SK-MEL-5 (cell line): ENCODE measurements around the gene CLEC14A. TPM values are rescaled to one million over a fixed set of nuclear protein-coding genes. Genes with fewer than 3 reads are reported as not detected.

Experiments used
- DNase-seq: peaks from one replicate; pipeline ENCODE4 v3.0.0-alpha.2; 2016; ENCODE audit warnings: low read depth, low spot score
- in situ Hi-C: cut with HindIII; loops from 2 replicates; pipeline ENCODE4 v1.10.0; 2016; ENCODE audit warnings: low sequenced_read_pairs, high pct_unique_total_duplicates, low pct_unique_long_range_greater_than_20kb
- total RNA-seq: library from RNA; depleted of rRNA; stranded (reverse); fragments of >200 nt; shearing (Covaris generic); gene quantifications from 2 replicates; pipeline ENCODE4 v1.2.3, GENCODE V29; 2014; rRNA removed

Gene CLEC14A
- total RNA-seq, 1 experiment from 2014 or later, result not detected

- no peak for DNase-seq
- in situ Hi-C loops, result no loop called here
Observed at GRCh38 chr14:38209572-38210557, 46.0 kb downstream of the CLEC14A start.

GRCh38 chr14:38208618-38209562, 47.0 kb downstream of the CLEC14A start:
- in situ Hi-C loops, result no loop called here
- no peak for DNase-seq

DNA sequence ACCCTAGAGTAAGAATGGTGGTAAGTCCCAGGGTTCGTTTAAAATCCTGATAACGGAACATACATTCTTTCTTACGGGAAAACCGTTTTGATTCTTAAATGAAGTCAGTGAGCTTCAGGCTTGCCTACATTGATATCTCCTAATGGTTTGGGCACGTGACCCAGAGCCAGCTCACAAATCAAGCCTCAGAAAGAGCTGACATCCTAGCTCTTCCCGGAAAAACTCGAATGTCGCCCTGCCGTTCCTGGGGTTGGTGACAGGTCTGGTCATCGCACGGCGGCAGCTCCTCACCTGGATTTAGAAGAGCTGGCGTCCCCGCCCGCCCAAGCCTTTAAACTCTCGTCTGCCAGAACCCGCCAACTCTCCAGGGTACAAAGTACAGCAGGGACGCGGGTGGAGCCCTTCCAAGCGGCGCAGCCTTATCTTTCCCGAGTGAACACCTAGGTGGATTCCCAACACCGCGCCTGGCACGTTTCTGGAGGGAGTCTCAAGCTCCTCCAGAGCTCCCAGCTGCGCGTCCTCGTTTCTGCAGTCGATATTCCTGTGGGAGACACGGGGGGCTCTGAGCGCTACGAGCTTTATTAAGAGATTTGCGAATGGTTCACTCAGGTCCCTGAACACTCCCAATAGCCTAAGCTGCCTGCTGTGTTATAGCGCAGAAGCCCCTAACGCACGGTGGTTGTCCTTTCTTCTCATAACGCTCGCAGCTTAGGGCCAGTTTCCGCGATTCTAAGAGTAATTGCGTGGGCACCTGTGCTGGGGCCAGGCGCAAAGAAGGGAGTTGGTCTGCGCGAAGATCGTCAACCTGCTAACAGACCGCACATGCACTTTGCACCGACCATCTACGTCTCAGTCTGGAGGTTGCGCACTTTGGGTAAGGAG, 47.9 kb downstream of the CLEC14A start, which contains the start of gene SSTR1:
Gene SSTR1, plus strand, starts transcription at position 169 of the 882 bp plus-strand sequence. CDS start 1,486 bp downstream, outside the sequence.
- DNase-seq, result no peak
- in situ Hi-C loops, result no loop called here

DNA sequence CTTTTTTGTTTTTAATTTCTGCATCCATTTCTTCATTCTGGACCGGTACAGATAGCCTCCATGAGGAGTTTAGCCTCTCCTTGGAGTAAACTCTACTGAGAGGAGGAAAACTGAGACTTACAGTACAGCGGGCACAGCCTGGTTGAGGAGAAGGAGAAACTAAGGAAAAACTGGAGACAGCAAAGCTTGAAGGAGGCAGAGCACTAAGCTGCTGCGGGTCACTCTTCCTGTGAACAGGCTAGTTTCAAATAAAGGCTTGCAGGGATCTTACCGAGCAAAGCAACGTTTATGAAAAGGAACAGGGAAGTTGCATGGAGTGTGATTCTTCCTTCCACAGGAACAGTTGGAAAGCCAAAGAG, 48.5 kb downstream of the CLEC14A start:
- no peak for DNase-seq
- in situ Hi-C loops, result no loop called here

- in situ Hi-C loops, result no loop called here
- DNase-seq, result no peak
Observed at GRCh38 chr14:38206689-38207376, 49.1 kb downstream of the CLEC14A start.

- in situ Hi-C loops, result no loop called here
- no peak for DNase-seq
Observed at GRCh38 chr14:38205949-38206665, 49.8 kb downstream of the CLEC14A start.

DNA sequence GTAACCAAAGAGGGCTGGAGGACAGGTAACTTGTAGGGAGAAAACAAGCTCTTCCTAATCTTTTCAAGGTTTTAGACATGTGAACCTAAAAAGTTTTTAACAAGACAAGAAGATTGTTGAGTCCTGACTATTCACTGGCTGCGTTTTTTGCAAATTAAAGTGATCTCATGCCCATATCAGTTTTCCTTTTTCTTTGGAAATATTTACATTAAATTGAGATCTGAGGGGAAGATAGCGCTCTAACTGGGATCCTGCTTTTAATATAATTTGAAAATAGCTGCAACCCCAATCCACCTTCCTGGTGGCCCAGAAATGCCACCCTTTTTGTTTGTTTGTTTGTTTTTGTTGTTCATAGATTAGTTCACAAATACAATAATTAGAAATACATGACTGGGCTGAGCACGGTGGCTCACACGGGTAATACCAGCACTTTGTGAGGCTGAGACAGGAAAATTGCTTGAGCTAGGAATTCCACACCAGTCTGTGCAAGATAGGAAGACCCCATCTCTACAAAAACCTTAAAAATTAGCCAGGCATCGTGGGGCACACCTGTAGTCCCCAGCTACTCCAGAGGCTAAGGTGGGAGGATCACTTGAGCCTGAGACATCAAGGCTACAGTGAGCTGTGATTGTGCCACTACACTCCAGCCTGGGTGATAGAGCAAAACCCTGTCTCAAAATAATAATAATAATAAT, 50.6 kb downstream of the CLEC14A start:
- in situ Hi-C loops, result no loop called here
- DNase-seq, result no peak

GRCh38 chr14:38204719-38205115, 51.2 kb downstream of the CLEC14A start:
- DNase-seq, result no peak
- in situ Hi-C loops, result no loop called here

Other genes starting within 250 kb of the CLEC14A start
- gene SSTR1, start 48.2 kb downstream of the CLEC14A start, total RNA-seq, result not detected in 2 replicates